ENCODE results near the gene HIVEP1. TPM values are rescaled to one million over a fixed set of nuclear protein-coding genes. Genes with fewer than 3 reads are reported as not detected.

HIVEP1 gene
- total RNA-seq, 1 donor from 2014 or later = 37.1 TPM

DNA sequence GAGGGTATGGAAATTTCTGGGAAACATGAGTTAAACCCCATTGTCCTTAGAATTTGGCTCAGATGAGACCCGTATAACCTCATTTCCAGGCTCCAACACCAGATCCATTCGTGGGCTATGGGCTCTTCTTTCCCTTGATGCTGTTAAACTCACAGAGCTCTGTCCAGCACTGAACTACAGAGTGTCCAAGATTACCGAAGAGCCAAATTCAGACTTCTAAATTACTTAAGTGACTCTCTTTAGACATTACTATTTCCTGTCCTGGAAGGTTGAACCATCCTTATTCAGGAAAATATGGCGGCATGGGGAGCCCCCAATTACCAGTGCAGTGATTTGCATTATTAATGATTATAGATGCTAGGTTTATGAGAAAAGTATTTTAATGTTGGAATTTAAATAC is 153.2 kb downstream of the HIVEP1 start:
- no peak overlapping the region for H3K4me3 Mint-ChIP-seq (ENCODE audit: unreplicated experiment)
- no peaks in the 10 kb centered on the region for H3K27me3 Mint-ChIP-seq (ENCODE audit: unreplicated experiment)
- no peaks in the 10 kb centered on the region for H3K36me3 Mint-ChIP-seq (ENCODE audit: unreplicated experiment)
- peaks cover 3% of the 10 kb centered on the region for H3K4me1 Mint-ChIP-seq (ENCODE audit: low read depth, unreplicated experiment)
- TF ChIP-seq, protein P1, sequence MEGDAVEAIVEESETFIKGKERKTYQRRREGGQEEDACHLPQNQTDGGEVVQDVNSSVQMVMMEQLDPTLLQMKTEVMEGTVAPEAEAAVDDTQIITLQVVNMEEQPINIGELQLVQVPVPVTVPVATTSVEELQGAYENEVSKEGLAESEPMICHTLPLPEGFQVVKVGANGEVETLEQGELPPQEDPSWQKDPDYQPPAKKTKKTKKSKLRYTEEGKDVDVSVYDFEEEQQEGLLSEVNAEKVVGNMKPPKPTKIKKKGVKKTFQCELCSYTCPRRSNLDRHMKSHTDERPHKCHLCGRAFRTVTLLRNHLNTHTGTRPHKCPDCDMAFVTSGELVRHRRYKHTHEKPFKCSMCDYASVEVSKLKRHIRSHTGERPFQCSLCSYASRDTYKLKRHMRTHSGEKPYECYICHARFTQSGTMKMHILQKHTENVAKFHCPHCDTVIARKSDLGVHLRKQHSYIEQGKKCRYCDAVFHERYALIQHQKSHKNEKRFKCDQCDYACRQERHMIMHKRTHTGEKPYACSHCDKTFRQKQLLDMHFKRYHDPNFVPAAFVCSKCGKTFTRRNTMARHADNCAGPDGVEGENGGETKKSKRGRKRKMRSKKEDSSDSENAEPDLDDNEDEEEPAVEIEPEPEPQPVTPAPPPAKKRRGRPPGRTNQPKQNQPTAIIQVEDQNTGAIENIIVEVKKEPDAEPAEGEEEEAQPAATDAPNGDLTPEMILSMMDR (IDR thresholded peaks at IDR 0.05; ENCODE audit: partially characterized antibody, unreplicated experiment) = no peak
- H3K9me3 Mint-ChIP-seq (ENCODE audit: unreplicated experiment) = no peaks in the 10 kb centered on the region
- no peak overlapping the region for H3K27ac Mint-ChIP-seq (ENCODE audit: unreplicated experiment)
- DNase-seq = no peak

- no peaks in the 10 kb centered on the region for H3K27me3 Mint-ChIP-seq (ENCODE audit: unreplicated experiment)
- H3K4me1 Mint-ChIP-seq (ENCODE audit: low read depth, unreplicated experiment) = peaks cover 3% of the 10 kb centered on the region
- H3K36me3 Mint-ChIP-seq (ENCODE audit: unreplicated experiment) = no peaks in the 10 kb centered on the region
Observed at GRCh38 chr6:12165722-12166280, 153.7 kb downstream of the HIVEP1 start.

DNA sequence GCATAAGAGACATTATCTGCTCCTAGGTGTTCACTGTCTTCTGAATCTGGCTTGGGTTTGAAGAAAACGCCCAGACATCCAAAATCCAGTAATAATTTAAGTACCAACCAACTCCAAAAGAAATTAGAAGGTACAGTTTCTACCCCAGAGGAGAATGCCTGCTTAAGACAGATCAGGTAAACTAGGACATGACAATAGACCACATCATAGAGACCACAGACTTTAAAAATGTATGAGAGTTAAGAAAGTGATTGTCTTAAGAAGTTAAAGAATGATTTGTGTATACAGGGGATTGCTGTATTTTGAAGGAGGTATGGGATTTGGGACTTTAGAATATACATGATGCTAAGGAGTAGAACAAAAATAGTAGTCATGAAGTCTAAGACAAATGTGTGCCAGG is 157.3 kb downstream of the HIVEP1 start:
- Mint-ChIP-seq H3K4me1 (ENCODE audit: low read depth, unreplicated experiment) (no peaks in the 10 kb centered on the region), H3K4me3 (ENCODE audit: unreplicated experiment) (no peak overlapping the region), H3K9me3 (ENCODE audit: unreplicated experiment) (no peaks in the 10 kb centered on the region), H3K27ac (ENCODE audit: unreplicated experiment) (no peak overlapping the region), H3K36me3 (ENCODE audit: unreplicated experiment) (no peaks in the 10 kb centered on the region), H3K27me3 (ENCODE audit: unreplicated experiment) (no peaks in the 10 kb centered on the region)
- TF ChIP-seq, protein P1 (IDR thresholded peaks at IDR 0.05; ENCODE audit: partially characterized antibody, unreplicated experiment) = no peak
- no peak for DNase-seq

More at GRCh38 chr6:12165722-12166280, 153.7 kb downstream of the HIVEP1 start:
- TF ChIP-seq, protein P1 (IDR thresholded peaks at IDR 0.05; ENCODE audit: partially characterized antibody, unreplicated experiment) = no peak
- Mint-ChIP-seq H3K9me3 (ENCODE audit: unreplicated experiment) (no peaks in the 10 kb centered on the region), H3K4me3 (ENCODE audit: unreplicated experiment) (no peak overlapping the region), H3K27ac (ENCODE audit: unreplicated experiment) (no peak overlapping the region)
- DNase-seq = no peak

DNA sequence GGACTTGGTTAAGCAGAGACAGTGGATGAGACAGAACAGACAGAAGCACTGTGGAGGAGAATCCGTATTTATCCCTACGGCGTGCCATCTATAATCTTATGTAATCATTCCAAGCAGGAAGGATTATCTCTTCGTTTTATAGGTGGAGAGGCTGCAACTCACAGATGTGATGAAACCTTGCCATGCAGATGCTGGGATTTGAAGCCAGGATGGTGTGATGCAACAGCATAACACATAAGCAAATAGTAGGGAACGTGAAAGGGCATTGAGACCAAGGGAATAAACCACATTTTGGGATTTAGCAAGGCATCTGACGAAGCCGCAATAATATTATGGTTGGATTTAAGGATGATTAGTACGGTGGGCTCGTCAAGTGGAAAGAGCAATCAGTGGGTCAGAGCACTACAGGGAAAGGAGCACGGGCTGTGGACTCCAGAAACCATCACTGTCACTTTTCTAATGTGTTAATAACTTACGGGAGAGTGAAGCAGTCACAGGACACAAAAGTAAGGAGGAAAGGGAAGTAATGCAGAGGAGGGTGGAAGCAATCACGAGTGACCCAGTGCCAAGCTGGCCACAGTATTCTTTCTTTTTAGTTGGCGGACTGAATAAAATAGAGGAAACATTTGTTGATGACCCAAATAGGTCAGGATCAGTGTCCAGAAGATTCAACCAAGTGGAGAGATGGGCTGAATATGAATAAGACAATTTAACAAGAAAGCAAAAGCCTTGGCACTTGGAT is 158.4 kb downstream of the HIVEP1 start:
- Mint-ChIP-seq H3K27ac (ENCODE audit: unreplicated experiment) (no peak overlapping the region), H3K36me3 (ENCODE audit: unreplicated experiment) (no peaks in the 10 kb centered on the region), H3K27me3 (ENCODE audit: unreplicated experiment) (no peaks in the 10 kb centered on the region), H3K9me3 (ENCODE audit: unreplicated experiment) (no peaks in the 10 kb centered on the region), H3K4me1 (ENCODE audit: low read depth, unreplicated experiment) (no peaks in the 10 kb centered on the region), H3K4me3 (ENCODE audit: unreplicated experiment) (no peak overlapping the region)
- no peak for DNase-seq
- TF ChIP-seq, protein P1 (IDR thresholded peaks at IDR 0.05; ENCODE audit: partially characterized antibody, unreplicated experiment) = no peak

GRCh38 chr6:12171717-12172116 is 159.6 kb downstream of the HIVEP1 start:
- TF ChIP-seq, protein P1 (IDR thresholded peaks at IDR 0.05; ENCODE audit: partially characterized antibody, unreplicated experiment) = no peak
- Mint-ChIP-seq H3K4me1 (ENCODE audit: low read depth, unreplicated experiment) (no peaks in the 10 kb centered on the region), H3K27me3 (ENCODE audit: unreplicated experiment) (no peaks in the 10 kb centered on the region), H3K36me3 (ENCODE audit: unreplicated experiment) (no peaks in the 10 kb centered on the region), H3K4me3 (ENCODE audit: unreplicated experiment) (no peak overlapping the region), H3K27ac (ENCODE audit: unreplicated experiment) (no peak overlapping the region), H3K9me3 (ENCODE audit: unreplicated experiment) (no peaks in the 10 kb centered on the region)
- DNase-seq = no peak
